Dermis lymphatic vessel endothelial cell (primary cell): ENCODE results near the gene PP2D1. TPM values are rescaled to one million over a fixed set of nuclear protein-coding genes. Genes with fewer than 3 reads are reported as not detected.

Experiments
- total RNA-seq: library from RNA; depleted of rRNA; stranded (reverse); fragments of >200 nt; gene quantifications from 2 replicates; pipeline ENCODE4 v1.2.1, GENCODE V29; 2014

PP2D1 gene
- total RNA-seq: not detected in 2 replicates

DNA sequence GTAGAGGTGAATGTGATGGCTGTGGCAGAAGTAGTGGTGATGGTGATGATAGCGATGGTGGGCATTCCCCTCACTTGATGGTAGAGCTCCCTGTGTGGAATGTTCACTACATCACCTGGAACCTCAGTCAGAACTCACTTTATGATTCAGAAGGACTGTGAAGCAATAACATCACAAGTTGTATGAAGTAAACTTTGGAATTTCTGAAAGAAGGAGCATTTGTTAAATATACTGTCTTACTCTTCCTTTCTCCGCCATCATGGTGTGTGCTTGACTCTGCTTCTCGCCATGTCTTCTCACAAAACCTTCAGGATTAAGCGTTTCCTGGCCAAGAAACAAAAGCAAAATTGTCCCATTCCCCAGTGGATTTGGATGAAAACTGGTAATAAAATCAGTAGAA is at the start of gene PP2D1:
TSS of gene PP2D1 (minus strand) at position 101 of the 400 bp plus-strand sequence. CDS start 192 bp downstream, outside the sequence.

DNA sequence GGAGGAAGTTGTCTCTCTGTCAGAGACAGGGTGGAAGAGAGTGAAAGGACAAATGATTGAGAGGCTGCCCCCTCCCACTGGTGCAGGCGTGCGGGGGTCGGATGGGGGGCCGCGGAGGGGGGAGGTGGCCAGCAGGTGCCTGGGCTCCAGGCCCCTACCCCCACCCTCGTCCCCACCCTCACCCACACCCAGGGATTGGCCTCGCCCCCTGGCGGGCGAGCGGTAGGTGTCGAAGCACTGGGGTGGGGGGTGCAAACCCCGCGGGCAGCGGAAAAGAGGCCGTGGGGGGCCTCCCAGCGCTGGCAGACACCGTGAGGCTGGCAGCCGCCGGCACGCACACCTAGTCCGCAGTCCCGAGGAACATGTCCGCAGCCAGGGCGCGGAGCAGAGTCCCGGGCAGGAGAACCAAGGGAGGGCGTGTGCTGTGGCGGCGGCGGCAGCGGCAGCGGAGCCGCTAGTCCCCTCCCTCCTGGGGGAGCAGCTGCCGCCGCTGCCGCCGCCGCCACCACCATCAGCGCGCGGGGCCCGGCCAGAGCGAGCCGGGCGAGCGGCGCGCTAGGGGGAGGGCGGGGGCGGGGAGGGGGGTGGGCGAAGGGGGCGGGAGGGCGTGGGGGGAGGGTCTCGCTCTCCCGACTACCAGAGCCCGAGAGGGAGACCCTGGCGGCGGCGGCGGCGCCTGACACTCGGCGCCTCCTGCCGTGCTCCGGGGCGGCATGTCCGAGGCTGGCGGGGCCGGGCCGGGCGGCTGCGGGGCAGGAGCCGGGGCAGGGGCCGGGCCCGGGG is 27.9 kb upstream of the PP2D1 start, which contains the start of gene KAT2B:
TSS of gene KAT2B (plus strand) at position 682 of the 783 bp plus-strand sequence. CDS start at position 714, 32 bp downstream.

DNA sequence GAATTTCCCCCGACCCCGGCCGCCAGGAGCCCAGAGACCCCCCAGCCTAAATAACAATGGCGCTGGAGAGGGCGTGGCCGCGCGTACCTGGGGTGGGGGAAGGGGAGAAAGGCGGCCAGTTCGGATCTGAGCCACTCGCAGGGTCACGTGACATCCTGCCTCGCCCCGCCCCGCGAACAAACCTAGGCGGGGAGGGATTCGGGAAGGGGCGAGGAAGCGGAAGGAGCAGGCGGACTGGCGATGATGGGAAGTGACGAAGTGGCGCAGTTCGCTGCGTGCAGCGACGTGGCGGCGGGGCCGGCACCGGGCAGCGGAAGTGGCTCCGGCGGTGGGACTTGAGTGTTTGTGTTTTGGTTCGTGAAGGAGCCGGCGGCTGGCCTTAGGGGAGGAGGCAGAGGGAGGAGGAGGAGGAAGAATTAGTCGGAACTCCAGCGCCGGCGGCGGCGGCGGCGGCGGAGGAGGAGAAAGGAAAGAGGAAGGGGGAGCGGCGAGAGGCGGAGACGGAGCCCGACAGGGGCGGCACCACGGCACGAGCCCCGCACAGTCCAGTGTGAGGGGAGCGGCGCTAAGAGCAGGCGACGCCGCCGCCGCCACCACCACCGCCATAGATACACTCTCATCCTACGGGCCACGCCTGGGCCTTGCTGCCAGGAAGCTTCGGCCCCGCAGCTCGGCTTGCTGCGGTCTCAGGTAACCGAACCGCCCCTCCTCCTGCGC is 65.1 kb downstream of the PP2D1 start, which contains the start of gene RAB5A:
TSS of gene RAB5A (plus strand) at position 266 of the 717 bp plus-strand sequence. CDS start 3,802 bp downstream, outside the sequence.

Other genes starting within 250 kb of the PP2D1 start
- 0.22 and 0.34 TPM in 2 replicates for gene EFHB, start 78.0 kb downstream of the PP2D1 start, total RNA-seq
- gene RAB5A, start 65.2 kb downstream of the PP2D1 start, total RNA-seq: 66.8 and 76.1 TPM in 2 replicates
- gene KAT2B, start 28.2 kb upstream of the PP2D1 start, total RNA-seq: 15.1 and 15.2 TPM in 2 replicates
- 1.2 TPM in 2 replicates for gene SGO1, start 173.9 kb upstream of the PP2D1 start, total RNA-seq